A549 (cell line): ENCODE data around the gene HRCT1.

Source experiments
- CBX8 ChIP-seq: fragments of 200-600 bp; sonication (generic); IDR thresholded peaks from 2 replicates; pipeline ENCODE4 v1.6.1; 2016
- CTCF ChIP-seq: fragments of >200 bp; sonication (Bioruptor Twin); formaldehyde crosslinking; IDR thresholded peaks from 3 replicates; pipeline ENCODE4 v1.5.1; 2016
- EHF ChIP-seq: fragments of 250-450 bp; sonication (Bioruptor Pico); IDR thresholded peaks from 2 replicates; pipeline ENCODE4 v1.5.0; 2020; ENCODE audit warnings: mild to moderate bottlenecking
- MAFK ChIP-seq: fragments of 450-650 bp; IDR thresholded peaks from 2 replicates; pipeline ENCODE4 v1.6.1; 2014; ENCODE audit not compliant: partially characterized antibody
- POLR2A ChIP-seq: IDR thresholded peaks from 2 replicates; pipeline ENCODE4 v1.6.1; 2012; ENCODE audit warnings: mild to moderate bottlenecking, low read length
- RFX5 ChIP-seq: fragments of 450-650 bp; IDR thresholded peaks from 2 replicates; pipeline ENCODE4 v1.7.1; 2014; ENCODE audit warnings: antibody characterized with exemption, mild to moderate bottlenecking, moderate library complexity

- TF ChIP-seq POLR2A, result no peak
- no peak for TF ChIP-seq CBX8
- no peak for TF ChIP-seq RFX5
- TF ChIP-seq EHF, result no peak
- no peak for TF ChIP-seq CTCF
- no peak for TF ChIP-seq MAFK
These were observed 6.9 kb downstream of the HRCT1 start for GRCh38 chr9:35912791-35913400.
